ENCODE results near the gene ADAT1. TPM values are rescaled to one million over a fixed set of nuclear protein-coding genes. Genes with fewer than 3 reads are reported as not detected.
A peak's percentile ranks its signal among the peaks of the same experiment; 100 is the strongest.

ADAT1 gene
- total RNA-seq, 4 donors from 2014 or later = 21.8 to 72.2 (median 46.5) TPM

DNA sequence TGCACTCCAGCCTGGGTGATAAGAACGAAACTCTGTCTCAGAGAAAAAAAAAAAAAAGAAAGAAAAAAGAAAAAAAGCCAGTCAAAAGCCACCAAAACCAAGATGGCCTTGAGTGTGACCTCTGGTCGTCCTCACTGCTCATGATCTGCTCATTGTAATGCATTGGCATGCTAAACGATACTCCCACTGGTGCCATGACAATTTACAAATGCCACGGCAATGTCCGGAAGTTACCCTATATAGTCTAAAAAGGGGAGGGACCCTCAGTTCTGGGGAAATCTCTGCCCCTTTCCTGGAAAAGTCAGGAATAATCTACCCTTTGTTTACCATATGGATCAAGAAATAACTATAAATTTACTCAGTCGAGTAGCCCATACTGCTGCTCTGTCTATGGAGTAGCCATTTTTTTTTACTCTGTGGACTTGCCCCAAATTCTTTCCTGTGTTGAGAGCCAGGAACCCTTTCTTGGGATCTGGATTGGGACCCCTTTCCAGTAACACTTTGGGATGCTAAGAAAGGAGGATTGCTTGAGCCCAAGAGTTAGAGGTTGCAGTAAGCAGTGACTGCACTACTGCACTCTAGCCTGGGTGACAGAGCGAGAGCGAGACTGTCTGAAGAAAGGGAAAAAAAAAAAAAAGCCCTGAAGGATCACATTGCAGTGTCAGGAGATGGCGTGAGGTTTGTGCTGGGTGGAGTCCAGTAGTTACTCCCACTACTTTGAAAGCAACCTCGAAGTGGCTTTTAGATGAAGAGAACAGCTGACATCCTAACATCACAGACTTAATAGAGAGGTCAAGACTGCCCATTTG is 63.3 kb downstream of the ADAT1 start:
- no peaks in the 10 kb centered on the region for H3K27me3 ChIP-seq
- TF ChIP-seq POLR2A (IDR thresholded peaks at IDR 0.05) = no peak
- no peaks in the 10 kb centered on the region for H3K9me3 ChIP-seq
- intact Hi-C loops (cut with DNase I; ENCODE audit: low total_unique reads) = loop anchor here (10.0 kb wide), 1 partner anchor 65 kb away; the partner anchor contains the start of gene ADAT1
- DNase-seq = no peak
- no peaks in the 10 kb centered on the region for H3K4me1 ChIP-seq
- no peaks in the 10 kb centered on the region for H3K36me3 ChIP-seq
- no peak overlapping the region for H3K27ac ChIP-seq
- H3K4me3 ChIP-seq = no peak overlapping the region

DNA sequence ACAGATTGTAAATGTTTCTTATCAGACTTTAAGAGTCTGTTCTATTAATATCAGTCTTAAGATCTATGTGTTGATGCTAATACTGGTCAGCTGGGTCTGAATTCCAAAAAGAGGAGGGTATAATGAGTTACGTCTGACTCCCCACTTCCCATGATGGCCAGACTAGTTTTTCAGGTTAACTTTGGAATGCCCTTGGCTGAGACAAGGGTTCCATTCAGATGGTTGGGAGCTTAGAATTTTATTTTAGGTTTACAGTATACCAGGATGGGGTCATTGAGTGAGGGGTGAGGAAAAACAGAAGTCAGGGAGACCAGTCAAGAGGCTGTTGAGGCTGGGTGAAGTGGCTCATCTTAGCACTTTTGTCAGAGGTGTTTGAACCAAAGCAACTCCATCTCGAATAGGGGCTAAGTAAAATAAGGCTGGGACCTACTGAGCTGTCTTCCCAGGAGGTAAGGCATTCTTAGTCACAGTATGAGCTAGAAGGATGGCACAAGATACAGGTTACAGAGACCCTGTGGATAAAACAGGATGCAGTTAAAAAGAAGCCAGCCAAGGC is 64.2 kb downstream of the ADAT1 start:
- DNase-seq = no peak
- Histone ChIP-seq H3K4me3 (no peak overlapping the region), H3K27me3 (no peaks in the 10 kb centered on the region), H3K4me1 (no peaks in the 10 kb centered on the region), H3K9me3 (no peaks in the 10 kb centered on the region), H3K36me3 (no peaks in the 10 kb centered on the region), H3K27ac (no peak overlapping the region)
- TF ChIP-seq POLR2A (IDR thresholded peaks at IDR 0.05) (no peak), CTCF (IDR thresholded peaks at IDR 0.05) (no peak)
- intact Hi-C loops (cut with DNase I; ENCODE audit: low total_unique reads) = no loop called here

- Histone ChIP-seq H3K9me3 (no peaks in the 10 kb centered on the region), H3K27ac (peak overlapping the region; percentile 74 to 81), H3K4me1 (no peaks in the 10 kb centered on the region), H3K27me3 (no peaks in the 10 kb centered on the region), H3K4me3 (peak overlapping the region; percentile 53 to 54), H3K36me3 (no peaks in the 10 kb centered on the region)
- DNase-seq = no peak
- TF ChIP-seq CTCF (IDR thresholded peaks at IDR 0.05) = no peak
- peak in 1 of 2 donors; percentile 8 for TF ChIP-seq POLR2A (IDR thresholded peaks at IDR 0.05)
- intact Hi-C loops (cut with DNase I; ENCODE audit: low total_unique reads) = no loop called here
Observed at GRCh38 chr16:75556431-75556950, 66.6 kb downstream of the ADAT1 start.

DNA sequence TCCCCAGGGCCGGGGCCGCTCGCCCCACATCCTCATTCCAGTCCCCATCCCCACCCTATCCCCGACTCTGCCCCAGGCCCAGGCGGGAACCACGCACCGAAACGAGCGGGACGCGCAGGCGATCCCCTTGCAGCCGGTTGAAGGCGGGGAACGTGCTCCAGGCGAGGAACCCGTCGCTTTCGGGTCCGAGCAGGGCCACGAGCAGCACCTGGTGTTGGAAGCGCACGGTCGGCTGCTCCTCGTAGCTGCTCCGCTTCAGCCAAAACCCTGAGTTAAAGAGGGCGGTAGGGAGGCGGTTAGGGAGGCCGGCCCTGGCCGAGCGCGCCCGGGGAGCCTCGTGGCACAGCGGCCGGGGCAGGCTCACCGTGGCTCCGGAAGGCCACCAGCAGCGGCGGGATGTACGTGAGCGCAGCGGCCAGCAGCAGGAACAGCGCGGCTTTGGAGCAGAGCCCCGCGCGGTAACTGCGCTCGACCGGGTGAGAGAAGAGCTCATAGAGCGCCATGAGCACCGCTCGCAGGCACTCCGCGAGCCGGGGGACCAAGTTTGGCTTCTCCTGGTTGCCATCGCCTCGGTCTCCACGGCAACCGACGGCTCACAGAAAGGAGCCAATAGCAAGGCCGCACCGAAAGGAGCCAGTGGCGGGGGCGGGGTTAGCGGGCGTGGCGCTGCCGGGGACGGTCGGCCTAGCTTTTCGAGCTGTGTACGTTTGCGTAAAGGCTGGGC is 67.2 kb downstream of the ADAT1 start, which contains the start of gene TMEM231:
TSS of gene TMEM231 (minus strand) at position 546 of the 724 bp plus-strand sequence. CDS start at position 503, 43 bp downstream.
- TF ChIP-seq POLR2A (IDR thresholded peaks at IDR 0.05) (peak; percentile 40 to 67), CTCF (IDR thresholded peaks at IDR 0.05) (no peak)
- peak; percentile 96 to 97 for DNase-seq
- intact Hi-C loops (cut with DNase I; ENCODE audit: low total_unique reads) = no loop called here
- peak within 1 kb of the TSS; percentile 74 to 81 for H3K27ac ChIP-seq
- H3K9me3 ChIP-seq = no peaks in the 10 kb centered on the region
- H3K27me3 ChIP-seq = no peaks in the 10 kb centered on the region
- no peaks in the 10 kb centered on the region for H3K36me3 ChIP-seq
- H3K4me3 ChIP-seq = peak within 1 kb of the TSS; percentile 53 to 54
- no peaks in the 10 kb centered on the region for H3K4me1 ChIP-seq

DNA sequence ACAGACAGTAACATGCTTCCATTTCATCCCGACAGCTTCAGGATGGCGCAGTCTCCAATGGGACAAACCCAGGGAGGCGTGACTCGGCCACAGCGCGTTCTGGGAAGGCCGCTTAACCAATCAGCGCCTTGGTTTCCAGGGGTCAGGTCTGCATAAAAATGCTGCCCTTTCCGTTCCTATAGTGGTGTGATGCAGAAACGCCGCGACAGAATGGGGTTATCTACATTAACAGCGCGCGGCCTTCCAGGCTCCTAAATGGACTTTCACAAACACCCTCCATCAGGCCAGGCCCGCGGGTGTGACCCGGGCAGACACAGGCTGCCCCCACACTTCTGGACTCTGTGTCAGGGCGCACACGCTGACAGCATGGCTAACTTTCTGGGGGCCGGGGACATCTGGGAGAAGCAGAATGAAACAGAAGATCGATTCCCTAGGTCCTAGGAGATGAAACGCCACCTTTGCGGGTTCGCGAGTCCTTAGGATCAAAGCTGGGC is 67.8 kb downstream of the ADAT1 start:
- H3K27me3 ChIP-seq = no peaks in the 10 kb centered on the region
- H3K36me3 ChIP-seq = no peaks in the 10 kb centered on the region
- H3K4me3 ChIP-seq = peak overlapping the region; percentile 53 to 54
- peak overlapping the region; percentile 74 to 81 for H3K27ac ChIP-seq
- intact Hi-C loops (cut with DNase I; ENCODE audit: low total_unique reads) = no loop called here
- no peaks in the 10 kb centered on the region for H3K9me3 ChIP-seq
- H3K4me1 ChIP-seq = no peaks in the 10 kb centered on the region
- peak; percentile 62 to 77 for DNase-seq
- TF ChIP-seq POLR2A (IDR thresholded peaks at IDR 0.05) (peak in 1 of 2 donors; percentile 27), CTCF (IDR thresholded peaks at IDR 0.05) (no peak)
